Activated CD8-positive, alpha-beta memory T cell treated with anti-CD3 and anti-CD28 coated beads for 24 hours (primary cell): ENCODE measurements around the gene ANTXR1.

ENCODE experiments used
- DNase-seq: peaks from one replicate; pipeline ENCODE4 v3.0.0-alpha.2; 2020

ANTXR1 gene

DNA sequence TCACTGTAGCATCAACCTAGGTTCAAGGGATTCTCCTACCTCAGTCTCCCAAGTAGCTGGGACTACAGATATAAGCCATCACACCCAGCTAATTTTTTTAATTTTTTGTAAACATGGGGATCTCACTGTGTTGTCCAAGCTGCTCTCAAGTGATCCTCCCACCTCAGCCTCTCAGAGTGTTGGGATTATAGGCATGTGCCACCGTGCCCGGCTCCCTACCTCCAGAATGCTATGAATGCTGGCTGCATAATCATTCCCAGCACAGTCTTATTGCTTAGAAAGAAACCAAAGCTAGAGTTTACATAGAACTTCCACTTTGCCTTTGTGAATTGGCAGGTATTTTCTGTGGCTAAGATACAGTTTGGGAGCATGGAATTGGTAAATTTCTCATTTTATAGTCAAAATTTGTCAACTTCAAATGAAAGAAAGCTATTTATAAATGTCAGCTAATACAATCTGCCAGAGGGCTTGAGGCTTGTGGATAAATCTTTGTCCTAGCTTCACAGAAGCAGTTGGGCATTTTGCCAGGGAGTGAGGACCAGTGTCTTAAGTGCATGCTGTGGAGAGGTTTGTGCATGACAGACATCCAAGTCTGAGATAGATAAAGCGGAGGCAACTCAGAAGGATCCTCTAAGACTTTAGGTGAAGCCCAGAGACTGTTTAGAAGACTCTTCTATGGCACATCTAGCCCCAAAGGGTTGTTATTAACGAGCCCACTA, 175.4 kb downstream of the ANTXR1 start:
- no peak for DNase-seq

DNA sequence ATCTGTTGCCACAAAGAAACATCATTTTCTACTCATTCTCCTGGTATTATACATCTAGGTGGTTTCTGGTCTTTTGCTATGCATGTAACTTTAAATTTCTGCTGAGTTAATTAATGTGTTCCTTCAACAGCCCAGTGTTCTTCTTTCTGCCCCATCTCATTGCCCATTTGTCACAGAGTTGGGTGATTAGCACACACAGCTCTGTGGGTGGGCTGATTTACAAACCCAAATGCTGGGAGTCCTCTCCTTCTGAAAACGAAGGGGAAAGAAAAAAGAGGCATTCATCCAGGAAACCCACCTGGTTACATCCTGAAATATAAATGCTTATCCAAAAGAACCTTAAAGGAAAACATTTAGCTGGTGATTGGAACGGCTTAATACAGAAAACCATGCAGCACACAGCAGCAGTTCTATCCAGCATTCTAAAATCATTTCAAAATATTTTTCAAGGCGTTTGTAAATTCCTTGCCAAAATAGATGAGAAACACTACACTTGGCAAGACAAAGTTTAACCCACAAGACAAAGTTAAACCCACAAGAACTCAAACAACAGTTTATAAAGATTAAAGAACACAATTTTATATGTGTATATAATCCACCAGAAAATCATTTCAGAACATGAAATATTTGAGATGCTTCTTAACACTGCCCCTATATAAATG, 177.9 kb downstream of the ANTXR1 start:
- DNase-seq: no peak

DNA sequence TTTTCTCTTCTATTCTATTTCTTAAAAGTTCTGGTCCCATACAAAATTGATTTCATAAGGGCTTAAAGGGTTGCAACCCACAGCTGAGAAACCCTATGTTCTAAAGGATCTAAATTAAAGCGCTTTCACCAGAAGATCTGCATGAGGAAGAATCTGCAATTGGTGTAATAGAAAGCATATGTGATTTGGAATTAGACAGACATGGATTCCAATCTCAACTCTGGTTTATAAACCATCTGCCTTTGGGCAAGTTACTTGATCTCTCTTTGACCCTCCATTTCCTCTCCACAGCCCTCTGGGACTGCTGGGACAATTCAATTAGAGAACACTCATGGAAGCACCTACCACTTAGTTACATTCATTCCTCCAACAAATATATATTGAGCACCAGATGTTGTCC, 178.7 kb downstream of the ANTXR1 start:
- DNase-seq: no peak

DNA sequence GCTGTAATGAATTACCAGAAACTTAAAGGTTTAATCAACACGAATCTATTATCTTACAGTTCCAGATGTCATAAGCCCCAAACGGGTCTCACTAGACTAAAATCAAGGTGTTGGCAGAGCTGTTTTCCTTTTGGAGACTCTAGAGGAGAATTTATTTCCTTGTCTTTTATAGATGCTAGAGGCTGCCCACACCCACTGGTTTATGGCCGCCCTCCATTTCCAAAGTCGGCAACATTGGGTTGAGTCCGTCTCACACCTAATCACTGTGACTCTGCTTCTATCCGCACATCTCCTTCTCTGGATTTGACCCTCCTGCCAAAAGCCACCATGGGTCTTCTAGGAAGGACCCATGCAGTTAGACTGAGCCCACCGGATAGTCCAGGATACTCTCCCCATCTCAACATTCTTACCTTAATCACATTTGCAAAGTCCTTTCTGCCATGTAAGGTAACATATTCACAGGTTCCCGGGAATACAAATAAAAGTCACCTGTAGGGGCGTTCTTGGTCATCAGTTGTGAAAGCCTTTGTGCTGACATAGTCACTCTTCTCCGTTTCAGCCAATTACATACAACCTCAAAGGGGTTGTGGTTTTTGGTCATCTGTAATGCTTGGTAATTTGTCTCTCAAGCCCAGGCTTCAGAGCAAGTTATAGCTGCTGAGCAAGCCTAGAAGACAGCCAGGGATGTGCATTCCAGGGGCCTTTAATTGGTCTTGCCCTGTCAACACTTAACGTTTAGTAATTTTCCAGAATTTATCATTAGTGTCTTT, 179.4 kb downstream of the ANTXR1 start:
- no peak for DNase-seq

DNA sequence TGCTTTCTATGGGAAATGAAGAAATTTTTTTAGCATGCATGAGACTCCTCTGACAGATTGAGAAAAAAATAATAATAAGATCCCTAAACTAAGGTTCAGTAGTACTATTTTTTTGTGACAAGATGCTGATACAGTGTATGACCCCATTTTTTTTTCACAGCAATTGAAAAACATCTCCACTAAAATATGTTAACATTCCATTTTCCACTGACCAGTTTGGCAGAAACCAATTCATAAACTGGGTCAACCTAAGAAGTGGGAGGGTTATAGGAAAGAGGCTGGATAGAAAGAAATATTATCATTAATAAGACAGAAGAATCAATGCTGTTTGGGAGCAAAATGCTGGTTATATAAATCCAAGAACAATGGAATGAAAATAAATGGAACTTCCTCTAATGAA, 182.7 kb downstream of the ANTXR1 start:
- DNase-seq: no peak

DNA sequence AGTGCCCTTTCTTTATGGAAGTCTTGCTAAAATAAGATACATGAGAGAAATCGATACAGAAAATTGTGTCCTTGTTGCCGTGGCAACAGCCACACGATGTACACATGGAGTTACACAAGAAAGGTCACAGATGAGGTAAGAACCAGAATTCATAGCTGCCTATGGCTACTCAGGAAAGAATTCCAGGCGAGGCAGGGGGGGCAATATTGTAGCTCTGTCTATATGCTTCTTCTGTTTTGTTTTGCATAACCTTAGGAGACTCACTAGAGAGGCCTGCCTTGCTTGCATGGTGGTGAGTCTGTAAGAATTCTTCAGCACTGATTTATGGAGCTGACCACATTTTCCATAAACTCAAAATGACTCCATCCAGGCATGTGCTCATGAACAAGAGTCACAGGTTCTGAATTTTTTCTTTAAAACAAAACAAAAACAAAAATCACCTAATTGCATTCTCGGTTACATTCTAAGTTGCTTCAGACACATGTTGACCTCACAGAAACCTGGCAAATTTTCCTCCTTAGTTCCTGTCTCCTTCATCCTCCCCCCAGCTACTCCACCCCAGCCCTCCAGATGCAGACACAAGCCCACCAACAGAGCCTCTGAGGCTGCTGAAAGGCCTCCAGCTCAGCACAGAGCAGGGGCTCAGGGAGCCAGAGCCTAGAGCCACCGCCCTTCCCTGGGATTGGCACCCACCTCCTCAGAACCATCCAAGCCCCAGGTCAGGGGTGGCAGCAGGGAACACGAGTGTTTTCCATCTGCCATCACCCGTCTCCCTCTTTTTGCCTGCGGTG, 183.5 kb downstream of the ANTXR1 start:
- DNase-seq: no peak

DNA sequence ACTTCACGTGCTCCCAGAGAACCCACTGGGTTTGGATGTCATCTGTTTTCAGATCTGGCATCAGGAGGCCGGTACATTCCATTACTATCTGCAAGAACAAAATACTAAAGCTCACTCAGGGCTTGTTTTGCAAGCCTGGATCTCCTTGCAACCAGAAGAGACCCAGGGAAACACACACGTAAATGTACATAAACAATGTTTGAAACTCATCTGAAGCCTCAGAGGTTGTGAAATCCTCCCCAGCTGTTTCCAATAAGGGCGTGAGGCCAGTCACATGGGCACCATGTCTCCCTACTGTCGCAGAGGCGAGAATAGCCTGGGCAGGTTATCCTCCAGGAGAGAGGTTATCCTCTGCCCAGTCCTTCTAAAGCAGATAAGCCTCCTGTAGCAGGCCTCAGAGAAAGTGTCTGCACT, 187.1 kb downstream of the ANTXR1 start:
- no peak for DNase-seq

DNA sequence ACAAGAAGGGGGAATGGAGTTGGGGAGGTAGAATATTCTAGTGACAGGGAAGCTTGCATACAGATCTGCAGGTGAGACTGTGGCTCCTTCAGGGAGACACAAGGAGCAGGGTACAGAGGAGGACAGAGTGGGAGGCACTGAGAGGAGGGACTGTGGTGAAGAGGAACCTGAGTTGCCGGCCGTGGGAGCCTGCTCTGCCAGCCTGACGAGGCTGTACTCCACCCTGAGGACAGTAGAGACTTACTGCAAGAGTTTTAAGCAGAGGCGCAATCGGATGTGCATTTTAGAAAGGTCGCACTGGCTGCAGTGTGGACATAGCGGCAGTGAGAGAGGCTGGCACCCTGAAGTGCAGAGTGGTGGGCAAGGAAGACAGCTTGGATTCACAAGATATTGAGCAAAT, 188.3 kb downstream of the ANTXR1 start:
- no peak for DNase-seq

DNA sequence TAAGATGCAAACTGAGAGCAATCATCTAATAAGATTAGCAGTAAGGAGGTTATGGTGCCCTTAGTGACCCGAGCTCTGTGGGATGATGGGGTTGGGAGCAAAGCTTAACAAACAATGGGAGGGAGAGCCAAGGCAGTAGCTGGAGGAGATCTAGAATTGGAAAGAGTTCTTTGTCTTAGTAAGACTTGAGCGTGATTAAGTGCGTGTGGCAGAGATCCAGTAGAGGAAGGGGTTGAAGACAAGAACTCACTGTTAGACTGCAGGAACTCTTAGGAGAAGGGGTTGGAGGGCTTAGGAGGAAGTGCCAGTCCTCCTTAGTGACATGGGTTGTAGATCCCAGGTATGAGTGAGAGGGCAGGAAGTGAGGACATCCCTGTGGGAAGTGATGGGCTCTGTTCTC, 189.3 kb downstream of the ANTXR1 start:
- no peak for DNase-seq

DNA sequence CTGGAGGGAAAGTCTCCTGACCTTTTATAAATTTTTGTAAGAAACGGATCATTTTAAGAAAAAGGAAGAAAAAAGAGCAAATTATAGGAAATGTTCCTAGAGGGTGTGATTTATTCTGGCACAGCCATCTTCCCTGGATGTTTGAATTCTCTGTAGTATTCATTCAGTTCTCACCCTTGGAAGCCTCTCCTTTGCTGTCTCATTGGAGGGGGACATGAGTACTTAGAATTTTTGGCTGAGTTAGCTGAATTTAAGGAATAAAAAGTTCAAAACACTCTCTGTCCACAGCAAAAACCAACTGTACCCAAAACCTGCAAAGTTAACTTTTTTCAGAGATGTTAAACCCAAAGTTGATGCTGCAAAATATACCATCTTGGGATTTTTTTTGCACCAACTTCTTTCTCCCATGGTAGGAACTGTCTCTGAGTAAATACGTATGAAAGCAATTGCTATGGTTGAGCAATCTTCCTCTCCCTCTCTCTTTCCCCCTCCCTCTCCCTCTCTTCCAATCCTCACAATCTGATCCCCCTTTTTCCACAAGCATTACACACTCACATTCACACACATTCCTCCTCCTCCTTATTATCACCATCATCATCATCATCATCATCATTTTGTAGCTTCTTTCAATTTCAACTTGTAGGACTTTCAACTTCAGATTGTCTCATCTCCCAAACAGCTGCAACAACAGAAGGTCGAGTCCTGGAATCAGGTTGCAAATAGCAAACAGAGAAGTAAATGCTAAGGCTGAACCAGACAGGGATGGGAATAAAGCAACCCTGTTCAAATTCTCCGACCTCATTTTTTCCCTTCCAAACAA, 190.4 kb downstream of the ANTXR1 start:
- DNase-seq: no peak

DNA sequence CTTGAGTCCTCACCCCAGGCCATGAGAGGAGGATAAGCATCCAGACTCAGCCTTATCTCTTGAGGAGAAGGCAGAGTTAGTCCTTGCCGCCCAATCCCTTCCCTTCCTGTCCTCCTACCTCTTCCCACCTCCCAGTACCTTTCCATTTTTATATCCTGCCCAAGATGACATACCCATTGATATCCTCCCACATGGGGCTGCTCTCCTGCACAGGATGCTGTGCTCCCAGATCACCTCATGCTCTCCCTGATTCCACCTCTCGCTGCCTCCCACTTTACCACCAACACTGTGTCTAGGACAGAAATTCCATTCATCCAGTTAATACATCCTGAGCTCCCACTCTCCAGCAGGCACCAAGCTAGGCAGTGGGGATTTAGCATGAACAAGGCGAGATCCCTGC, 191.7 kb downstream of the ANTXR1 start:
- no peak for DNase-seq

DNA sequence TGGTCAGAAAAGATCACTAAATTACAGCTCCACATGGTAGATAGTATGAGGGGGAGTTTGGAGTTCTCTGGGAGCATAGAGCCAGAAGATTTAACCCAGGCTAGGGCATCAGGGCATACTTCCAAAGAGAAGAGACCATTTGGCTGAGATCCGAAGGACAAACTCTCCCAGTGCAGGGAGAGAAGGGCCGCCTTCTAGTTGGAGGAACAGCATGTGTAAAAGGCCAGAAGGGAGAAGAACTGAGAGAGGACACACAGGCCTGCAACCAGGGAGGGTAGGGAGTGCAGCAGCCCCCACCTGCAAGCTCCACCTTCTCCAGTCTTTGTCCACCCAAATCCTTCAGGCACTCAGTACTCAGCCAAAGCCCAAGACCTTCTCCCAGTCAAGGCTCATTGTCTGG, 192.1 kb downstream of the ANTXR1 start:
- no peak for DNase-seq

DNA sequence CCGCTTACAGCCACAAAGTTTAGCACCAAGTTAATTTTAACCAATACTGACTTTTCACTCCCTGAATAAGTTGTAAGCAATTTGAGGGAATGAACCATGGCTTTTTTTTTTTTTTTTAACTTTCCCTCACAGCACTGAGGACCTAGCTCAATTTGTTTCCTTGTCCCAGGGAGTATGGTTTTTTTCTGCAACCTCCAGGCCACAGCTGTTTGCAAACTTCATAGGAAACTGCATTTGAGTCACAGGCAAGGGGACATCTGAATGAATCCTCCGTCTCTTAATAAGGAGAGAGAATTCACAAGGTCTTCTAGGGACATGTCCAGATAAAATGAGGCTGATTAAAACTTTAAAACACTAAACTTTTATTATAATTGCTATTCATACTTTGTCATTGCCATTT, 192.5 kb downstream of the ANTXR1 start:
- DNase-seq: no peak

DNA sequence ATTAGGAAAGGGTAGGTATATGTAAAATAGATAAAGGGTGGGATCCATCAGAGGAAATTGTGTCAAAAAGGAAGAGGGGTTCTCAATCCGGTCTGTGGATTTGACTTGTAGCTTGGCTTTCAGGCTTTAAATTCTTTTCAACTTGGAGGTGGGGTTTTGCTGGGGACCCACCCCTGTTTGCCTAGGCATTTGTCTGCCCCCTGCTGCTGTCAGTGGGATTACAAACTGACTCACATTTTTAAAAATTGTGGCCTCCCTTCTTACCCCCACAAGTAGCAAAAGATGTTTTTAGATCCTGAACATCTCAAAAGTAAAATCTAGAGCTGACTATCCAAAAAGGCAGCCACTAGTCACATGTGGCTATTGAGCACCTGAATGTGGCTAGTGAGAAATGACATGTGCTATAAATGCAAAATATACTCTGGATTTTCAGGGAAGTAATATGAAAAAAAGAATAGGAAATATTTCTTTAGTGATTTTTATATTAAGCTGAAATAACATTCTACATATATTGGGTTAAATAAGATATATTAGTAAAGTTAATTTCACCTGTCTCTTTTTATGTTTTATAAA, 195.1 kb downstream of the ANTXR1 start:
- DNase-seq: no peak

DNA sequence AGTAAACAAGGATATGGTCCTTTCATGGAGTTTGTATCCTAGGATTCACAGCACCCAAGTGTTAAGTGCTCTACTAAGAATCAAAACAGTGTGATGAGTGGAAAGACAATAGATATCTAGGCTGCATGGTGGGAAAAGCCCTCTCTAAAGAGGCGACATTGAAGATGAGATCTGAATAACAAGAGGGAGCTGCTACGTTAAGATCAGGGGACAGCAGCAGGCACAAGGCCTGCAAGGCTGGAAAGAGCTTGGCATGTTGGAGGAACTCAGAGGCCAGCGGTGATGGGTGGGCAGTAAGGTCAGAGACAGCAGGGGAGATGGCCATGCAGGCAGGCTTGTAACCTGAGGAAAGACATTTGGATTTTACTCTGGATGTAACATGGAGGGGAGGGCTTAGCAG, 196.5 kb downstream of the ANTXR1 start:
- DNase-seq: no peak

DNA sequence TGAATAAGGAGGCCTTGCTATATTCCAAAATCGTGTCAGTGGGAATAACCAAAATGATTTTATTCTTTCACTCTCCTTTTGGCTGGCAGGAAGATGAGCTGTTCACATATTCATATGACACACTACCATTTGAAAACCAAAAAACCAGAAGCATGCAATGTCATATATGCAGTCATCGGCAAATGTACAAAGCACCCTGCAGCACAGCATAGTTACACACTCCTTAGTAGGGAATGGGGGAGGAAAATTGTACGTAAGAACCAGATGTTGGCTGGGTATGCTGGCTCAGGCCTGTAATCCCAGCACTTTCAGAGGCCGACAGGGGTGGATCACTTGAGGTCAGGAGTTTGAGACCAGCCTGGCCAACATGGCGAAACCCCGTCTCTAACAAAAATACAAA, 197.4 kb downstream of the ANTXR1 start:
- DNase-seq: no peak

DNA sequence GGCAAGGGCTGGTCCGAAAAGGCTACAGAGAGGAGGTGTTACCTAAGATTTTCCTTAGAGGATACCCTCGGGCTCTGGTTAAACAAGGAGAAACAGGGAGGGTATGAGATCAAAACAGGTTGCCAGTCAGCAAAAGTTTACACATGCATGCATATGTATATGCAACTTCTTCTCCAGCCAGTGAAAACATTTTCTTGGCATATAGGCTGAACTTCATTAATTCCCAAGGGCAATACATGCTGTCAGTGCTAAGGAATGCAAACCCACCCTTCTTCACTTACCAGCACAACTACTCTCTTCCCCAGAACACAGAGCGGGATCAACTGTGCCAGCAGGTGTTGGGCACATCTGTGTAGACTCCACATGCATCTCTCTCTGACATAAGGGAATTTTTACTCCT, 198.1 kb downstream of the ANTXR1 start:
- no peak for DNase-seq

DNA sequence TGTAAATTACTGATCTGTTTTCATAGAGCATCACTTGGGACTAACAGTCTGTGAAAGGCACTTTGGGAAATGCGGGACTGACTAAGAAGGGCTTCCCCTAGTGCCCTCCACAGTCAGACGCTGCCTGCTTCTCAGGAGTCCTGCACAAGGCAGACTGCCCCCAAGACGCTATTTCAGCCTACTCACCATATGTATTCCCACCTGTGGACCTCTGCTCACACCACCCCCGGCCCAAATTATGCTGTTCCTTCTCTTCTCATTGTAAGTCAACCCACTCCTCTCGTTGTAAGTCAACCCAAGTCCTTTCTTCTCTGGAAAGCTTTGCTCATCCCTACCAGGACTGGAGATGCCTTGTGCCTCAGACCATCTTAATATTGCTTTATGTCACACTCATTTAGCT, 198.7 kb downstream of the ANTXR1 start:
- DNase-seq: no peak

DNA sequence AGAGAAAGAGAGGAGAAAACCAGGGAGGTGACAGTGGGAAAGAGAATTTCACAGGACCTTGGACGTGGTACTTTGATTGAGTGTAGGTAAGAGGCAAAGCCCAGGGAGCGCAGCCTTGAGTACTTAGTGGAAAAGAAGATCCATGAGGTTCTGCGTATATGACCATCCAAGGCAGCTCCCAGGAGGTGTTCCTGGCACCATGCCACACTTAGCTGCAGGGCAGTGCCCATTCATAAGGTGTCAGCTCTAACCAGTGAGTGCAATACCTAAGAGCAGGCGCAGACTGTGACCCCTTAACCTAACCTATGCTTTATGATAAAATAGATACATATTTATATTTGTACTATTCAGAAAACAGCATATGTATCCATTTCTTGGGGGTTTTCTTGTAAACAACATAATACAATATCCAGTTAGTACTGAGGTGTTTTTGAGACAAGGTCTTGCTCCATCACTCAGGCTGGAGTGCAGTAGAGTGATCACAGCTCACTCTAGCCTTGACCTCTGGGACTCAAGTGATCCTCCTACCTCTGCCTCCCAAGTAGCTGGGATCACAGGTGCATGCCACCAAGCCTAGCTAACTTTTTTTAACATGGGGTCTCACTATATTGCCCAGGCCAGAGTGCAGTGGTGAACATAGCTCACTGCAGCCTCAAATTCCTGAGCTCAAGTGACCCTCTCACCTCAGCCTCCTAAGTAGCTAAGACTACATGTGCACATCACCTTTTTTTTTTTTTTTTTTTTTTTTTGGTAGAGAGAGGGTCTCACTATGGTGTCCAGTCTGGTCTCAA, 199.5 kb downstream of the ANTXR1 start:
- no peak for DNase-seq

DNA sequence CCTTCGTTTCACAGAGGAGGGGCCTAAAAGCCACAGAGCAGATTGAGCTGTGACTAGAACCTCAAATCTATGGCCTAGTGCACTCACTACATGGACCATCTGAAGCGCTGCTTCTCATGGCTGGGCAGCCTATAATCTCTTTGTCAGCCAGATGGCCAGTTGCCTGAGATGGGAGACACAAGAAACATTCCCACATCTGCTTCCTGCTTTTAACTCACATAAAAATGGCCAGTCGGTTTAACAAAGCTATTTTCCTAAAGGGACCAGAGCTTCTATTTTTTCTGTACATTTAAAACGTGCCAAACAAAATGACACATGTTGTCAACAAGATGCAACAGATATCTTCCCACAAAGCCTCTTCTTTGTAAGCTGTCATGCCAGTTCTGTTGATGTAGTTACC, 200.2 kb downstream of the ANTXR1 start:
- DNase-seq: no peak

DNA sequence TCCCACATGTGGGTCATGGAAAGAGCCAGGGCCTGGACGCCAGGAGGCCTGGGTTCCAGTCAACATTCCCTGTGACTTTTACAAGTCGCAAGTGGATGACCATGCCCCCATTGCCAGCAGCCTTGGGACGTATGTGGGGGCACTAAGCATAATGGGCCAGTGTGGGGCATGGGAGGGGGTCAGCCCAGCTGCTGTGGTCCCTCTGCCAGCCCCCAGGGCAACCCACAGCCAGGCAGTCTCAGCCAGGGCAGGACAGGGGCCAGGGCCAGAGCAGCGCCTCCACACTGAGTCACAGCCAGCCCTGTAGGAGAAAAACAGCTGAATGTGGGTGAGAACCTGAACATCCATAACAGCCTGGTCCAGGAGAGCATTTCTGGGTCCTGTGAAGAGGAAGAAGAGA, 200.8 kb downstream of the ANTXR1 start:
- no peak for DNase-seq
